Activated gamma-delta T cell (primary cell): Measurements from ENCODE around the gene SMIM13.

Source experiments
- DNase-seq: peaks from one replicate; lab custom pipeline; 2025; lab: John Stamatoyannopoulos, UW

Gene SMIM13

GRCh38 chr6:11155589-11155988 is 62.0 kb downstream of the SMIM13 start:
- DNase-seq = no peak

- DNase-seq = no peak
Observed at GRCh38 chr6:11160199-11160598, 66.6 kb downstream of the SMIM13 start.

- no peak for DNase-seq
Observed at GRCh38 chr6:11161031-11161956, 67.7 kb downstream of the SMIM13 start.

- no peak for DNase-seq
Observed at GRCh38 chr6:11162262-11162661, 68.6 kb downstream of the SMIM13 start.

GRCh38 chr6:11163932-11164331 is 70.3 kb downstream of the SMIM13 start:
- DNase-seq = no peak

- DNase-seq = no peak
Observed at GRCh38 chr6:11164717-11165646, 71.3 kb downstream of the SMIM13 start.

- no peak for DNase-seq
Observed at GRCh38 chr6:11166948-11167347, 73.3 kb downstream of the SMIM13 start.

GRCh38 chr6:11168091-11168635 is 74.5 kb downstream of the SMIM13 start:
- no peak for DNase-seq

- no peak for DNase-seq
Observed at GRCh38 chr6:11171952-11172351, 78.3 kb downstream of the SMIM13 start.

GRCh38 chr6:11172501-11173327 is 79.1 kb downstream of the SMIM13 start:
- DNase-seq = no peak

GRCh38 chr6:11174242-11174611 is 80.6 kb downstream of the SMIM13 start:
- no peak for DNase-seq

- DNase-seq = no peak
Observed at GRCh38 chr6:11177271-11177670, 83.6 kb downstream of the SMIM13 start.

- no peak for DNase-seq
Observed at GRCh38 chr6:11179088-11179418, 85.4 kb downstream of the SMIM13 start.

GRCh38 chr6:11179419-11180202 is 86.0 kb downstream of the SMIM13 start:
- DNase-seq = no peak

- no peak for DNase-seq
Observed at GRCh38 chr6:11181478-11182136, 88.0 kb downstream of the SMIM13 start.

GRCh38 chr6:11183761-11184362 is 90.2 kb downstream of the SMIM13 start:
- no peak for DNase-seq

GRCh38 chr6:11185204-11185842 is 91.7 kb downstream of the SMIM13 start:
- DNase-seq = no peak

GRCh38 chr6:11187301-11187700 is 93.7 kb downstream of the SMIM13 start:
- DNase-seq = no peak
